Lower lobe of right lung (tissue), 2 donors: ENCODE results near the gene TAF11L2. TPM values are rescaled to one million over a fixed set of nuclear protein-coding genes. Genes with fewer than 3 reads are reported as not detected.
"Not testable (repeated sequence)": the region's sequence is repeated elsewhere in the genome, so short reads cannot be mapped to it uniquely, and the experiment has no call there.

Experiments
- ATAC-seq, 2 donors: fragments of 200-7000 bp; cut with Tn5 transposase; one replicate each; pipeline ENCODE4 v1.9.1; 2020 to 2022; ENCODE audit warnings: mild to moderate bottlenecking in 2 of 2, moderate library complexity in 2 of 2
- DNase-seq: peaks from one replicate; pipeline ENCODE4 v3.0.0-alpha.2; 2020
- H3K27ac ChIP-seq: fragments of 200-600 bp; one replicate; pipeline ENCODE4 v1.8.0; 2022
- H3K27me3 ChIP-seq: fragments of 200-600 bp; one replicate; pipeline ENCODE4 v1.8.0; 2022; ENCODE audit warnings: low read depth
- H3K36me3 ChIP-seq: fragments of 200-600 bp; one replicate; pipeline ENCODE4 v1.8.0; 2022; ENCODE audit warnings: mild to moderate bottlenecking
- H3K4me1 ChIP-seq: fragments of 200-600 bp; one replicate; pipeline ENCODE4 v1.8.0; 2022
- H3K4me3 ChIP-seq: fragments of 200-600 bp; one replicate; pipeline ENCODE4 v1.8.0; 2022; ENCODE audit warnings: mild to moderate bottlenecking
- H3K9me3 ChIP-seq: fragments of 200-600 bp; one replicate; pipeline ENCODE4 v1.8.0; 2022
- intact Hi-C: fragments of 100-400 bp; cut with DNase I; formaldehyde crosslinking; loops from one replicate; pipeline ENCODE4 v1.11.0; 2022
- total RNA-seq: library from RNA; stranded (reverse); fragmentation: NEBNext Ultra II Directional; extraction: Animal tissue kit (Norgen Biotek cat#: 25700); gene quantifications from one replicate; pipeline ENCODE4 v1.2.1, GENCODE V29; 2021
- TF ChIP-seq, protein P1 (sequence below): fragments of 200-600 bp; IDR thresholded peaks from one replicate; pipeline ENCODE4 v1.8.0; 2022; ENCODE audit warnings: antibody characterized with exemption, mild to moderate bottlenecking
- donor health status: DM: no; HTN: yes; CAD: no; lungs with severe emphysema.

TAF11L2 gene
- total RNA-seq, 1 donor from 2014 or later, result not detected

DNA sequence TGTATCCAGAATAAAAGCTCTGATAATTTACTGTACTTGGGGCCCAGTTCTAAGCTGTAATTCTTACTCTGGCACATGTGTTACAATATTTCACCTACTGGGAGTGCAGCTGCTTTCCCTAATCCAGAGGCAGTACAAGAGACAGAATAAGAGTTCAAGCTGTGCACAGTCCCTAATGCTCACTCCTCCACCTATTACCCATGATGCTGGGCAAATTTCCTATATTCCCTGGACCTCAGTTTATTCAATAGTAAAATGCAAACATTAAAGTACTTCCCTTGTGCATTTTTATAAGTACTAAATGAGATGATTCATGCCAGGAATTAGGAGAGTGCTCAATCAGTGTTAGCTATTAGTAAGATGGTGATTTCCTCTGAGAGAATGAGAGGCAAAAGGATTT lies 28.0 kb upstream of the TAF11L2 start:
- intact Hi-C loops, result no loop called here
- Histone ChIP-seq H3K36me3 (no peaks in the 10 kb centered on the region), H3K4me1 (no peaks in the 10 kb centered on the region), H3K4me3 (no peak overlapping the region), H3K27ac (no peak overlapping the region), H3K27me3 (no peaks in the 10 kb centered on the region), H3K9me3 (no peaks in the 10 kb centered on the region)
- ATAC-seq (no peak), DNase-seq (no peak)
- TF ChIP-seq, protein P1, sequence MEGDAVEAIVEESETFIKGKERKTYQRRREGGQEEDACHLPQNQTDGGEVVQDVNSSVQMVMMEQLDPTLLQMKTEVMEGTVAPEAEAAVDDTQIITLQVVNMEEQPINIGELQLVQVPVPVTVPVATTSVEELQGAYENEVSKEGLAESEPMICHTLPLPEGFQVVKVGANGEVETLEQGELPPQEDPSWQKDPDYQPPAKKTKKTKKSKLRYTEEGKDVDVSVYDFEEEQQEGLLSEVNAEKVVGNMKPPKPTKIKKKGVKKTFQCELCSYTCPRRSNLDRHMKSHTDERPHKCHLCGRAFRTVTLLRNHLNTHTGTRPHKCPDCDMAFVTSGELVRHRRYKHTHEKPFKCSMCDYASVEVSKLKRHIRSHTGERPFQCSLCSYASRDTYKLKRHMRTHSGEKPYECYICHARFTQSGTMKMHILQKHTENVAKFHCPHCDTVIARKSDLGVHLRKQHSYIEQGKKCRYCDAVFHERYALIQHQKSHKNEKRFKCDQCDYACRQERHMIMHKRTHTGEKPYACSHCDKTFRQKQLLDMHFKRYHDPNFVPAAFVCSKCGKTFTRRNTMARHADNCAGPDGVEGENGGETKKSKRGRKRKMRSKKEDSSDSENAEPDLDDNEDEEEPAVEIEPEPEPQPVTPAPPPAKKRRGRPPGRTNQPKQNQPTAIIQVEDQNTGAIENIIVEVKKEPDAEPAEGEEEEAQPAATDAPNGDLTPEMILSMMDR, result no peak

DNA sequence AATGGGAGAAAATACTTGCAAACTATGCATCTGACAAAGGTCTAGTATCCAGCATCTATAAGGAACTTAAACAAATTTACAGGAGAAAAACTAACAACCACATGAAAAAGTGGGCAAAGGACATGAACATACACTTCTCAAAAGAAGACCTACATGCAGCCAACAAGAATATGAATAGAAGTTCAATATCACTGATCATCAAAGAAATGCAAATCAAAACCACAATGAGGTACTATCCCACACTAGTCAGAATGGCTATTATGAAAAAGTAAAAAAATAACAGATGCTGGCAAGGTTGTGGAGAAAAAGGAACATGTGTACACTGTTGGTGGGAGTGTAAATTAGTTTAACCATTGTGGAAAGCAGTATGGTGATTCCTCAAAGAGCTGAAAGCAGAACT lies 23.0 kb upstream of the TAF11L2 start:
- intact Hi-C loops, ATAC-seq, H3K4me3 ChIP-seq: not testable (repeated sequence)

DNA sequence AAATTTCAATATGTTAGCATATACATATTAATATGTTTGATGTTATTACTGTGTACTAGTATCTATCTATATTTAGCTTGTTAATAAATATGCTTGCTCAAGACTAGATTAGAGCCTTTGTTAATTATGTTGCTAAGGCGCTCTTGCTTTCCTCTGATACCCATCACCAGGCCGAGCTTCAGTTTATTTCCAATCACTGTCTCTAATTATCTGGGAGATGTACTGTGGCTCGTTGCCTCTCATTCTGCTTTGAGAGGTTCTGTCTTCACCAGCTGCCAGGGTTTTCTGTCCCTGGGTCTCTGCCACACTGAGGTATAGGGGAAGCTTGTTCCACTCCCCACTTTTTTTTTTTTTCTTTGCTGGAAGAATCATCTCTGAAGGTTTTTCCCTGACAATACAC lies 21.0 kb upstream of the TAF11L2 start:
- ATAC-seq (no peak), DNase-seq (no peak)
- no peaks in the 10 kb centered on the region for H3K4me1 ChIP-seq
- no peak overlapping the region for H3K27ac ChIP-seq
- no peaks in the 10 kb centered on the region for H3K9me3 ChIP-seq
- H3K4me3 ChIP-seq, result no peak overlapping the region
- TF ChIP-seq, protein P1, result no peak
- no peaks in the 10 kb centered on the region for H3K36me3 ChIP-seq
- intact Hi-C loops, result no loop called here
- no peaks in the 10 kb centered on the region for H3K27me3 ChIP-seq

More for the DNA sequence above, 23.0 kb upstream of the TAF11L2 start:
- H3K4me1 ChIP-seq, H3K9me3 ChIP-seq, DNase-seq, H3K27ac ChIP-seq, H3K36me3 ChIP-seq, H3K27me3 ChIP-seq: not testable (repeated sequence)

DNA sequence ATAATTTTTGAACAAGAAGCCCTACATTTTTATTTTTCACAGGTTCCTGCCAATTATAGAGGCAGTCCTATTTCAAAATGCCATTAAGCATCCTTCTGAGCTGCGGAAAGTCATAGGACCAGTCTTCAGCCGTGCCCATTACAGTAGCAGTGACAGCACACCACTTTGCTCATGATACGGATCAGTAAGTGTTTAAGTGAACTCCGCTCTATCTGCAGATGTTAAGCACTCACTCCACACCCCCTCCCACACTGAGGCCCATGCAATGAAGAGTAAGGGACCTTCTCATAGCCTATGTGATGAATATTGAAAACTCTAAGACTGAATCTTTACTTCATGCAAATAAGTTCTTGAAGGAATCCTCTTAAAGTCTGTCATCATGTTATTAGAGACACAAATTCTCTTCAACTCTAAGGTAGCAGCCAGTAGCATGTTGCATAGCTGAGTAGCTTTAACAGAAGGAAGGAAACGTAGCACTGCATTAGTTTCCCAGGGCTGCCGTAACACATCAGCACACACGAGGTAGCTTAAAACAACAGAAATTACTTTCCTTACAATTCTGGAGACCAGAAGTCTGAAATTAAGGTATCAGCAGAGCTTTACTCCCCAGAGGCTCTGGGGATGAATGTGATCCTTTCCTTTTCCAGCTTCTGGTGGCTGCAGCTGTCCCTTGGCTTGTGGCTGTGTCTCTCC lies 20.3 kb upstream of the TAF11L2 start:
- no peaks in the 10 kb centered on the region for H3K9me3 ChIP-seq
- intact Hi-C loops, result no loop called here
- no peaks in the 10 kb centered on the region for H3K4me1 ChIP-seq
- H3K27me3 ChIP-seq, result no peaks in the 10 kb centered on the region
- TF ChIP-seq, protein P1, result no peak
- H3K36me3 ChIP-seq, result no peaks in the 10 kb centered on the region
- H3K27ac ChIP-seq, result no peak overlapping the region
- DNase-seq (no peak), ATAC-seq (no peak)
- H3K4me3 ChIP-seq, result no peak overlapping the region

DNA sequence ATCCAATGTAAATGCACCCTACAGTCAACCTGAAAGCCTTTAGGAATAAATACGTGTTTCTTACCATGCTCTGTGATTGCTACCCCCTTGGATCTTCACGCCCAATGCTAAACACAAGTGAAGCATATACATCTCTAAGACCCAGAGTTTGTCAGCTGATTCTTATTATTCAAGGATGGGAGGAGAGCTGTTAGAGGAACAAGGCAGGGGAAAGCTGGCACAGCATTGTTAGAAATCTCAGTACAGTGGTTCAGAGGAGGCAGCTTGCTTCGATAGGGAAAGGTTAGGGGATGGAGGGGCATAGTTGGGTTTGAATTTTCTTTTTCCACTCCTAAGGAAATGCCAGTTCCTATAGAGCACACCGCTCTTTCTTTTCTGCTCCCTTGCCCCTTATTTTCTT lies 16.7 kb upstream of the TAF11L2 start:
- DNase-seq, result no peak
- H3K27me3 ChIP-seq, result no peaks in the 10 kb centered on the region
- intact Hi-C loops, result no loop called here
- no peak for ATAC-seq
- no peak overlapping the region for H3K27ac ChIP-seq
- no peaks in the 10 kb centered on the region for H3K4me1 ChIP-seq
- TF ChIP-seq, protein P1, result no peak
- H3K36me3 ChIP-seq, result no peaks in the 10 kb centered on the region
- H3K9me3 ChIP-seq, result no peaks in the 10 kb centered on the region
- no peak overlapping the region for H3K4me3 ChIP-seq

DNA sequence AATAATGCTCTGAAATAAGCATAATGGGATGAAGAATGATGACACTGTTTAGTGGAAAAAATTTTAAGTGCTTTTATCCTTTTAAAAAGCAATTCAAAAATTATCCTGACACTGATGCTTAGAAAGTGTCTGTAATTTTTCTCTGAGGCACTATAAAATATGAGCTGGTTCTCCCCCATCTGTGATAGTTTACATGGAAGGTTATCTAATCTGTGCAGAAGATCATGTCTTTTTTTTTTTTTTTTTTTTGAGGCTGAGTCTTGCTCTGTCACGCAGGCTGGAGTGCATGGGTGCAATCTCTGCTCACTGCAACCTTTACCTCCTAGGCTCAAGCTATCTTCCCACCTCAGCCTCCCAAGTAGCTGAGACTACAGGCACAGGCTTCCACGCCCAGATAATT lies 15.2 kb upstream of the TAF11L2 start:
- no peaks in the 10 kb centered on the region for H3K27me3 ChIP-seq
- H3K27ac ChIP-seq, result no peak overlapping the region
- ATAC-seq, result no peak
- TF ChIP-seq, protein P1, result no peak
- H3K4me1 ChIP-seq, result no peaks in the 10 kb centered on the region
- intact Hi-C loops, result no loop called here
- H3K4me3 ChIP-seq, result no peak overlapping the region
- no peaks in the 10 kb centered on the region for H3K9me3 ChIP-seq
- DNase-seq, result no peak
- H3K36me3 ChIP-seq, result no peaks in the 10 kb centered on the region

DNA sequence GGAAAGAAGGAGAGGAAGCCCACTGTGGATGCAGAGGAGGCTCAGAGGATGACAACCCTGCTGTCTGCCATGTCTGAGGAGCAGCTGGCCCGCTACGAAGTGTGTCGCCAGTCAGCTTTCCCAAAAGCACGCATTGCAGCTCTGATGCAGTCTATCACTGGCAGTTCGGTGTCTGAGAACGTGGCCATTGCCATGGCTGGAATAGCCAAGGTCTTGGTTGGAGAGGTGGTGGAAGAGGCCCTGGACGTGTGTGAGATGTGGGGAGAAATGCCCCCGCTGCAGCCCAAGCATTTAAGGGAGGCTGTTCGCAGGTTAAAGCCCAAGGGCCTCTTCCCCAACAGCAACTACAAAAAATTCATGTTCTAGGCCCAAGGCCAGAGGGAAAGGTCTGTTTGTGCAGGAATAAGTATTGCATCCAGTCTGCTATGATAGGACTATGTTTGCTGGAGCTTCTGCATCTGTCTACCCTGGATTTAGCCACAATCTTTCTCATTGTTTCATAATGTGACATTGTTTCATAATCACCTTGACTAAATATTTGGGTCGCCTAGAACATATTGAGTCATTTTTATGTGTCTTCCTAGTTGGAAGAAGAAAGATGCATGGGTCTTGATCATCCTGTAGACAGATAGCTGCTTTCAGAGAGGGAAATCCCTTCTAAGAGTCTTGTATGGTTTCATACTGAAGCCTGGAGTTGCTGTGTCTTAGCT lies 11.4 kb upstream of the TAF11L2 start:
- DNase-seq, ATAC-seq, H3K27ac ChIP-seq, H3K27me3 ChIP-seq, H3K36me3 ChIP-seq, H3K4me1 ChIP-seq, H3K4me3 ChIP-seq, intact Hi-C loops, H3K9me3 ChIP-seq: not testable (repeated sequence)
